ENCODE measurements around the gene SST.

The SST gene

DNA sequence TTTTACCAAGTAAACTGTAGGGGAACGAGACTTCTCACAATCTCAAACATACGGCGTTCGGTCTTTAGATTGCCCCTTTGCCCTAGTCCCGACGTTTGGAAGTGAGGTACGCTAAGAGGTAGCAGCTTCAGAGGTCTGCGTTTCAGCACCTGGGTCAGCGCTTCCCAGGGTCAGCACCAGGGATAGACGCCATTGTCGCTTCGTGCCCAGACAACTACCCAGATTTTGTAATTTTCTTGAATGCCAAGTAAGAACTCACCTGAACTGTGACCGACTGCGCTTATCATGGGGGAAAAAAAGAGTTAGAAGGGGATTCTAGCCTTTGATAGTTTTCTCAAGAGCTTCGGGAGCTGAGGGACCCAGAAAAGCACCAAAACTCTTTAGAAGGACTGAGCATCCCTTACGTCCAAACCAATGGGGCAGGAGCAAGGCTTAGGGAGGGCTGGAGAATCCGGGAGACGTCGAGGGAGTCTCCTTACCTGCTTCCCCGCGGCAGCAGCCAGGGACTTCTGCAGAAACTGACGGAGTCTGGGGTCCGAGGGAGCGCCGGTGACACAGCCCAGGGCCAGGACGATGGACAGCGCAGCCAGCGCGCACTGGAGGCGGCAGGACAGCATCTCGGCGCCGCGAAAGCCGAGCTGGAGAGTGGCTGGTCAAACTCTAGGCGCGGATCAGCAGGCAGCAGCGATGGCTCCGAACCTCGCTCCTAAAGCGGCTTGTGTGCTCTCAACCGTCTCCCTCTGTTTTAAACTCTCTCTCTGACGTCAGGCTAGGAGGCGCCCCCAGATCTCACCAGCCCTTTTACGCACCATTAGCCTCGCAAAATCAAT is at the start of gene SST:
Gene SST (minus strand): TSS at position 720 of the 830 bp plus-strand sequence. CDS start 103 bp downstream, at position 617.
- no peak within 1 kb of the TSS for H2AFZ ChIP-seq (ENCODE audit: low read depth)
- H4K20me1 ChIP-seq (ENCODE audit: insufficient read depth): no peaks in the 10 kb centered on the region
- H3K4me3 ChIP-seq (IDR thresholded peaks at IDR 0.05; ENCODE audit: insufficient read depth, low read depth, low read length): no peak within 1 kb of the TSS
- H3K4me2 ChIP-seq: no peak within 1 kb of the TSS
- H3K36me3 ChIP-seq (ENCODE audit: insufficient read depth): no peaks in the 10 kb centered on the region
- H3K27me3 ChIP-seq (ENCODE audit: insufficient read depth, low read depth): no peaks in the 10 kb centered on the region
- no peak within 1 kb of the TSS for H3K27ac ChIP-seq
- H3K4me1 ChIP-seq (ENCODE audit: low read depth, poor library complexity, severe bottlenecking): no peaks in the 10 kb centered on the region
- no peaks in the 10 kb centered on the region for H3K79me2 ChIP-seq (ENCODE audit: insufficient read depth, low read depth)
- TF ChIP-seq, protein P1, sequence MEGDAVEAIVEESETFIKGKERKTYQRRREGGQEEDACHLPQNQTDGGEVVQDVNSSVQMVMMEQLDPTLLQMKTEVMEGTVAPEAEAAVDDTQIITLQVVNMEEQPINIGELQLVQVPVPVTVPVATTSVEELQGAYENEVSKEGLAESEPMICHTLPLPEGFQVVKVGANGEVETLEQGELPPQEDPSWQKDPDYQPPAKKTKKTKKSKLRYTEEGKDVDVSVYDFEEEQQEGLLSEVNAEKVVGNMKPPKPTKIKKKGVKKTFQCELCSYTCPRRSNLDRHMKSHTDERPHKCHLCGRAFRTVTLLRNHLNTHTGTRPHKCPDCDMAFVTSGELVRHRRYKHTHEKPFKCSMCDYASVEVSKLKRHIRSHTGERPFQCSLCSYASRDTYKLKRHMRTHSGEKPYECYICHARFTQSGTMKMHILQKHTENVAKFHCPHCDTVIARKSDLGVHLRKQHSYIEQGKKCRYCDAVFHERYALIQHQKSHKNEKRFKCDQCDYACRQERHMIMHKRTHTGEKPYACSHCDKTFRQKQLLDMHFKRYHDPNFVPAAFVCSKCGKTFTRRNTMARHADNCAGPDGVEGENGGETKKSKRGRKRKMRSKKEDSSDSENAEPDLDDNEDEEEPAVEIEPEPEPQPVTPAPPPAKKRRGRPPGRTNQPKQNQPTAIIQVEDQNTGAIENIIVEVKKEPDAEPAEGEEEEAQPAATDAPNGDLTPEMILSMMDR (conservative IDR thresholded peaks at IDR 0.05; ENCODE audit: low read depth, low read length): no peak
- no peak within 1 kb of the TSS for H3K9ac ChIP-seq

DNA sequence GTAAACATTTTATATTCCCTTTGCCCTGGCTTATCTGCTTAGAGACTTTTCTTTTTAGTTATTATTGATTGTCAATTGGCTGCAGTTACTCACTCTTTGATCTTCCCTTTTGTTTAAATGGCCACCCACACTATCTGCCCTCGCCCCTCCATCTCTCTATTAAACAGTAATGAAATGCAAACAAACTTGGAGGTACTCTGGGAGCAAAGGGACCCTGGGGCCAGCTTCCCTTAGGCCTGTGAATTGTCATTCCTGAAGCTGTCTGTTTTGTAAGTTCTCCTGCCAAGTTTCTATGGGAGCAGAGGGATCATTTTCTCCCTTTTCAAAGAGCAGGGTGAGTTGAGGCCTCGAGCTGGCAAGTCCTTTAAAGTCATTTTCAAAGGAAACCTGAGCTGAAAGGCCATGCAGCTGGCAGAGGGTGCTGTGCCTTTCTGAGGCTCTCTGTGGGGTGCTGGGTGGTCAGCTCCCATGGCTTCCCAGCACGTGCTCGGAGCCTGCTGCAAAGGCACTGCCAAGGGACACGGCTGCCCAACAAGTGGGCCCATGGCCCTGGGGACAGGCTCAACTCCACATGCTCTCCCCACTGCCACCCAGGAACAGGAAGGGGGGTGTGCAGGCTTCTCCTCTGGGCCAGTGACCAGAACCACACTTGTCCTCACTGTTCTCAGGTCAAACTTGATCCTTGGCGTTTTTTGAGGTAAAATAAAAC is 49.6 kb upstream of the SST start:
- H3K79me2 ChIP-seq (ENCODE audit: insufficient read depth, low read depth): no peaks in the 10 kb centered on the region
- no peak overlapping the region for H3K27ac ChIP-seq
- H3K4me3 ChIP-seq (IDR thresholded peaks at IDR 0.05; ENCODE audit: insufficient read depth, low read depth, low read length): no peak overlapping the region
- H3K27me3 ChIP-seq (ENCODE audit: insufficient read depth, low read depth): no peaks in the 10 kb centered on the region
- no peak overlapping the region for H3K4me2 ChIP-seq
- no peak overlapping the region for H3K9ac ChIP-seq
- no peak overlapping the region for H2AFZ ChIP-seq (ENCODE audit: low read depth)
- TF ChIP-seq, protein P1 (conservative IDR thresholded peaks at IDR 0.05; ENCODE audit: low read depth, low read length): no peak
- H4K20me1 ChIP-seq (ENCODE audit: insufficient read depth): no peaks in the 10 kb centered on the region
- H3K4me1 ChIP-seq (ENCODE audit: low read depth, poor library complexity, severe bottlenecking): no peaks in the 10 kb centered on the region
- H3K36me3 ChIP-seq (ENCODE audit: insufficient read depth): no peaks in the 10 kb centered on the region

DNA sequence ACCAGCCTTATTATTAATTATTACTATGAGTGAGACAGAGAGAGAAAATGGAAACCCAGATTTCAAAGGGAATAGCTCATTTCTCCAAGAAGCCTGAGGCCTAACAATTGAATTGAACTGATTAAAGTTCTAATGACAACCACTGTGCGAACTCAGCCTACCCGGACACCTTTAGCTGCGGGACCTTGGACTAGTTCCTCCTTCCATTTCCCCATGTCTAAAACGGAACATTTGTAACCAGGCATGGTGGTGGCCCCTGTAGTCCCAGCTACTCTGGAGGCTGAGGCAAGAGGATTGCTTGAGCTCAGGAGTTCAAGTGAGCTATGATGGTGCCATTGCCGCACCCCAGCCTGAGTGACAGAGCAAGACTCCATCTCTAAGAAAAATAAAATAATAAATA is 48.6 kb upstream of the SST start:
- no peaks in the 10 kb centered on the region for H4K20me1 ChIP-seq (ENCODE audit: insufficient read depth)
- H3K4me3 ChIP-seq (IDR thresholded peaks at IDR 0.05; ENCODE audit: insufficient read depth, low read depth, low read length): no peak overlapping the region
- no peak overlapping the region for H3K9ac ChIP-seq
- no peaks in the 10 kb centered on the region for H3K27me3 ChIP-seq (ENCODE audit: insufficient read depth, low read depth)
- no peak overlapping the region for H2AFZ ChIP-seq (ENCODE audit: low read depth)
- H3K79me2 ChIP-seq (ENCODE audit: insufficient read depth, low read depth): no peaks in the 10 kb centered on the region
- TF ChIP-seq, protein P1 (conservative IDR thresholded peaks at IDR 0.05; ENCODE audit: low read depth, low read length): no peak
- H3K4me1 ChIP-seq (ENCODE audit: low read depth, poor library complexity, severe bottlenecking): no peaks in the 10 kb centered on the region
- no peaks in the 10 kb centered on the region for H3K36me3 ChIP-seq (ENCODE audit: insufficient read depth)
- no peak overlapping the region for H3K27ac ChIP-seq
- H3K4me2 ChIP-seq: no peak overlapping the region

DNA sequence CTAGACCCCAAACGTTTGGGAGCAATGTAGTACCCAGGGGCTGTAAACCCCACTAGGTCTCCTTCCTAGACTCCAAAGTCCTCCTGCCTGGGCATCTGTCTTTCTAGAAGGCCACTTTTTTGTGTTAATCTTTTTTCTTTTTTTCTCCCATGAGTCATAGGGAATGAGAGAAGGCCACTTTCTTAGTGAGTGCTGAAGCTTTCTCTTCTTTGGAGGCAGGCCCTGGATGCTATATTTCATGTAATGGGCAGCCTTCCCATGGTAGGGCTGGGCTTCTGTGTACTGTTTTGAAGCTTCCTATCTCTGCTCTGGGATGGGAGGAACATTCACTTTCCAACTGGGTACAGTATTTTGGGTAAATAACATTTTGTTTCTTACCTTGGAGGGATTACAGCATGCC is 47.4 kb upstream of the SST start:
- no peak overlapping the region for H3K4me3 ChIP-seq (IDR thresholded peaks at IDR 0.05; ENCODE audit: insufficient read depth, low read depth, low read length)
- H4K20me1 ChIP-seq (ENCODE audit: insufficient read depth): no peaks in the 10 kb centered on the region
- H2AFZ ChIP-seq (ENCODE audit: low read depth): no peak overlapping the region
- H3K79me2 ChIP-seq (ENCODE audit: insufficient read depth, low read depth): no peaks in the 10 kb centered on the region
- TF ChIP-seq, protein P1 (conservative IDR thresholded peaks at IDR 0.05; ENCODE audit: low read depth, low read length): no peak
- no peak overlapping the region for H3K27ac ChIP-seq
- H3K4me2 ChIP-seq: no peak overlapping the region
- no peak overlapping the region for H3K9ac ChIP-seq
- H3K27me3 ChIP-seq (ENCODE audit: insufficient read depth, low read depth): no peaks in the 10 kb centered on the region
- no peaks in the 10 kb centered on the region for H3K4me1 ChIP-seq (ENCODE audit: low read depth, poor library complexity, severe bottlenecking)
- H3K36me3 ChIP-seq (ENCODE audit: insufficient read depth): no peaks in the 10 kb centered on the region
